AG10803 (cell line): Measurements from ENCODE around the gene BMP2K.

Experiments
- DNase-seq: peaks from one replicate; pipeline ENCODE4 v3.0.0; 2010; ENCODE audit warnings: low read depth
- H3K4me3 ChIP-seq: 2 replicates; pipeline ENCODE4 v1.5.1; 2011; ENCODE audit warnings: mild to moderate bottlenecking, low read length, control low read depth
- CTCF ChIP-seq: conservative IDR thresholded peaks from 2 replicates; pipeline ENCODE4 v1.5.1; 2011; ENCODE audit warnings: mild to moderate bottlenecking, low read length, control low read depth, inconsistent platforms

The BMP2K gene

GRCh38 chr4:78876568-78877320 lies 100.6 kb downstream of the BMP2K start:
- no peak overlapping the region for H3K4me3 ChIP-seq
- TF ChIP-seq CTCF, result no peak
- DNase-seq, result peak; percentile 24

- DNase-seq, result no peak
- no peak for TF ChIP-seq CTCF
- no peak overlapping the region for H3K4me3 ChIP-seq
Measured at GRCh38 chr4:78878031-78878430, 101.9 kb downstream of the BMP2K start.

- TF ChIP-seq CTCF, result no peak
- no peak overlapping the region for H3K4me3 ChIP-seq
- no peak for DNase-seq
Measured at GRCh38 chr4:78880874-78881492, 104.8 kb downstream of the BMP2K start.

- no peak overlapping the region for H3K4me3 ChIP-seq
- DNase-seq, result peak; percentile 76
- no peak for TF ChIP-seq CTCF
Measured at GRCh38 chr4:78885598-78885997, 109.4 kb downstream of the BMP2K start.

- no peak for DNase-seq
- TF ChIP-seq CTCF, result no peak
- H3K4me3 ChIP-seq, result no peak overlapping the region
Measured at GRCh38 chr4:78889955-78890354, 113.8 kb downstream of the BMP2K start.

GRCh38 chr4:78899302-78899701 lies 123.2 kb downstream of the BMP2K start:
- DNase-seq, result no peak
- H3K4me3 ChIP-seq, result no peak overlapping the region
- TF ChIP-seq CTCF, result no peak

- no peak for DNase-seq
- TF ChIP-seq CTCF, result no peak
- no peak overlapping the region for H3K4me3 ChIP-seq
Measured at GRCh38 chr4:78901882-78902281, 125.7 kb downstream of the BMP2K start.
